HepG2 (cell line): ENCODE results near the gene SLC17A9. TPM values are rescaled to one million over a fixed set of nuclear protein-coding genes. Genes with fewer than 3 reads are reported as not detected.

Experiments
- ATF4 ChIP-seq, 2 experiments: fragments of 450-650 bp in 1 of 2; sonication (generic) in 1 of 2; formaldehyde crosslinking; IDR thresholded peaks; 2 replicates each; pipeline versions ENCODE4 v1.5.0 to v1.8.0; 2020 to 2022; ENCODE audit warnings: mild to moderate bottlenecking in 1 of 2, missing genetic modification reagents in 1 of 2
- ATF7-NPFF ChIP-seq: sonication (generic); formaldehyde crosslinking; IDR thresholded peaks from 2 replicates; pipeline ENCODE4 v1.8.1; 2023; ENCODE audit warnings: mild to moderate bottlenecking, low read depth, missing genetic modification reagents, moderate library complexity
- CBX5 ChIP-seq: sonication (generic); formaldehyde crosslinking; IDR thresholded peaks from 2 replicates; pipeline ENCODE4 v1.4.0; 2020; ENCODE audit warnings: missing genetic modification reagents, borderline replicate concordance
- FOXA3 ChIP-seq: IDR thresholded peaks from 2 replicates; pipeline ENCODE4 v1.6.1; 2016; ENCODE audit warnings: missing genetic modification reagents, missing compliant biosample characterization
- KLF9 ChIP-seq: IDR thresholded peaks from 2 replicates; pipeline ENCODE4 v1.6.1; 2016; ENCODE audit warnings: low read depth
- NAIF1 ChIP-seq: sonication (generic); formaldehyde crosslinking; IDR thresholded peaks from 2 replicates; pipeline ENCODE4 v1.5.0; 2020; ENCODE audit warnings: mild to moderate bottlenecking, missing genetic modification reagents, borderline replicate concordance
- NFAT5 ChIP-seq: sonication (generic); formaldehyde crosslinking; IDR thresholded peaks from 2 replicates; pipeline ENCODE4 v1.4.0; 2020; ENCODE audit warnings: missing genetic modification reagents
- POGK ChIP-seq: sonication (generic); formaldehyde crosslinking; conservative IDR thresholded peaks from 2 replicates; pipeline ENCODE4 v1.8.0; 2022; ENCODE audit warnings: mild to moderate bottlenecking, moderate library complexity, missing genetic modification reagents
- SNAI1 ChIP-seq: sonication (generic); formaldehyde crosslinking; IDR thresholded peaks from 2 replicates; pipeline ENCODE4 v1.5.0; 2020; ENCODE audit warnings: mild to moderate bottlenecking, missing genetic modification reagents, borderline replicate concordance
- ZNF605 ChIP-seq: sonication (generic); formaldehyde crosslinking; IDR thresholded peaks from 2 replicates; pipeline ENCODE4 v1.8.0; 2022; ENCODE audit warnings: mild to moderate bottlenecking, missing genetic modification reagents
- ZNF646 ChIP-seq: sonication (generic); formaldehyde crosslinking; IDR thresholded peaks from 2 replicates; pipeline ENCODE4 v1.9.0; 2021; ENCODE audit warnings: mild to moderate bottlenecking, missing genetic modification reagents
- ZNF772 ChIP-seq: sonication (generic); formaldehyde crosslinking; IDR thresholded peaks from 2 replicates; pipeline ENCODE4 v1.5.0; 2020; ENCODE audit warnings: mild to moderate bottlenecking, missing genetic modification reagents
- polyA plus RNA-seq, 8 experiments: library from polyadenylated mRNA; depleted of rRNA in 3 of 8; stranded (reverse) in 7 of 8; unstranded in 1 of 8; fragments of >200 nt; fragmentation: Illumina TruSeq in 4 of 8; extraction: Trizol in 4 of 8; gene quantifications; 2 replicates each; pipeline versions ENCODE4 v1.2.1 to v1.2.3, GENCODE V29; 2011 to 2016; ENCODE audit warnings: low read depth in 4 of 8, missing spikeins in 1 of 8, mixed read lengths in 1 of 8; ENCODE audit not compliant: insufficient read depth in 1 of 8
- total RNA-seq, 5 experiments: library from RNA; depleted of rRNA; stranded (reverse); fragments of >200 nt; fragmentation: Illumina TruSeq; extraction: Trizol; gene quantifications; 2 replicates each; pipeline ENCODE4 v1.2.3, GENCODE V29; 2016; ENCODE audit warnings: low read depth in 1 of 5

SLC17A9 gene
- total and polyA plus RNA-seq, 2 of the 13 experiments (the other 11 are each of a cell fraction or from before 2014, with no cell fraction given) = 110 to 191 TPM

- TF ChIP-seq POGK (CRISPR knock-in tag) (no peak), ZNF605 (CRISPR knock-in tag) (peak; percentile 20; the same call in 1 of the 2 replicates), NAIF1 (CRISPR knock-in tag) (0 out of 2 replicates have a peak, but pooled peaks have one; percentile 47), CBX5 (CRISPR knock-in tag) (no peak), FOXA3 (CRISPR knock-in tag) (no peak; the same call in 1 of the 2 replicates), SNAI1 (CRISPR knock-in tag) (0 out of 2 replicates have a peak, but pooled peaks have one; percentile 88), ZNF772 (CRISPR knock-in tag) (peak; percentile 68; the same call in 1 of the 2 replicates), ATF7-NPFF (CRISPR knock-in tag) (no peak), KLF9 (CRISPR knock-in tag) (no peak), ATF4 (CRISPR knock-in tag; IDR thresholded peaks at IDR 0.05) (peak in 1 of 2 experiments; percentile 14; a peak in 2 of 4 replicates), ZNF646 (CRISPR knock-in tag) (no peak), NFAT5 (peak; percentile 69; the same call in 1 of the 2 replicates)
Observed at GRCh38 chr20:62925420-62926228, 26.9 kb upstream of the SLC17A9 start (continued).
